Left lung (tissue), 10 donors: ENCODE data around the gene INPPL1. TPM values are rescaled to one million over a fixed set of nuclear protein-coding genes. Genes with fewer than 3 reads are reported as not detected.

ENCODE experiments used
- ATAC-seq: fragments of 200-7000 bp; cut with Tn5 transposase; one replicate; pipeline ENCODE4 v1.9.1; 2020; ENCODE audit warnings: moderate library complexity
- DNase-seq, 4 donors: peaks; one replicate each; pipeline ENCODE4 v3.0.0-alpha.2; 2013 to 2020
- H3K27ac ChIP-seq, 2 donors: fragments of 200-600 bp; sonication (generic) in 1 of 2; one replicate each; pipeline versions ENCODE4 v1.5.0 to v1.8.0; 2020 to 2021
- H3K27me3 ChIP-seq, 2 donors: fragments of 200-600 bp; sonication (generic) in 1 of 2; one replicate each; pipeline versions ENCODE4 v1.5.0 to v1.8.0; 2020 to 2021
- H3K36me3 ChIP-seq, 2 donors: fragments of 200-600 bp; sonication (generic) in 1 of 2; one replicate each; pipeline versions ENCODE4 v1.5.0 to v1.8.0; 2020 to 2021
- H3K4me1 ChIP-seq, 2 donors: fragments of 200-600 bp; one replicate each; pipeline ENCODE4 v1.8.0; 2021
- H3K4me3 ChIP-seq, 2 donors: fragments of 200-600 bp; sonication (generic) in 1 of 2; one replicate each; pipeline versions ENCODE4 v1.5.0 to v1.8.0; 2020 to 2021; ENCODE audit warnings: mild to moderate bottlenecking in 1 of 2
- H3K9me3 ChIP-seq, 2 donors: fragments of 200-600 bp; sonication (generic) in 1 of 2; one replicate each; pipeline versions ENCODE4 v1.5.0 to v1.8.0; 2020 to 2021
- intact Hi-C, 2 donors: fragments of 100-400 bp; cut with DNase I; formaldehyde crosslinking; loops; one replicate each; pipeline versions ENCODE4 v1.11.2 to v1.14.2; 2022
- polyA plus RNA-seq, 6 donors: library from polyadenylated mRNA; unstranded; fragments of 120-200 nt; gene quantifications; one replicate each; pipeline ENCODE4 v1.2.1, GENCODE V29; 2013; ENCODE audit not compliant: insufficient read length in 6 of 6
- total RNA-seq, 2 donors: library from RNA; stranded (reverse); fragmentation: NEBNext Ultra II Directional; extraction: Animal tissue kit (Norgen Biotek cat#: 25700); gene quantifications; one replicate each; pipeline ENCODE4 v1.2.1, GENCODE V29; 2021
- TF ChIP-seq, protein P1 (sequence below), 2 donors: fragments of 200-600 bp; sonication (generic) in 1 of 2; IDR thresholded peaks; one replicate each; pipeline versions ENCODE4 v1.5.0 to v1.8.0; 2021; ENCODE audit warnings: antibody characterized with exemption in 2 of 2
- donor health status: DM: no; HTN: yes; CAD: no.
- donor health status: DM: no; HTN: no; CAD: no.

Gene INPPL1
- total and polyA plus RNA-seq, 8 donors = 140 to 218 (median 165) TPM

- H3K36me3 ChIP-seq = peaks cover 0 to 52% of the 10 kb centered on the region in 2 donors
Measured at GRCh38 chr11:72238492-72239312, 14.1 kb downstream of the INPPL1 start.

DNA sequence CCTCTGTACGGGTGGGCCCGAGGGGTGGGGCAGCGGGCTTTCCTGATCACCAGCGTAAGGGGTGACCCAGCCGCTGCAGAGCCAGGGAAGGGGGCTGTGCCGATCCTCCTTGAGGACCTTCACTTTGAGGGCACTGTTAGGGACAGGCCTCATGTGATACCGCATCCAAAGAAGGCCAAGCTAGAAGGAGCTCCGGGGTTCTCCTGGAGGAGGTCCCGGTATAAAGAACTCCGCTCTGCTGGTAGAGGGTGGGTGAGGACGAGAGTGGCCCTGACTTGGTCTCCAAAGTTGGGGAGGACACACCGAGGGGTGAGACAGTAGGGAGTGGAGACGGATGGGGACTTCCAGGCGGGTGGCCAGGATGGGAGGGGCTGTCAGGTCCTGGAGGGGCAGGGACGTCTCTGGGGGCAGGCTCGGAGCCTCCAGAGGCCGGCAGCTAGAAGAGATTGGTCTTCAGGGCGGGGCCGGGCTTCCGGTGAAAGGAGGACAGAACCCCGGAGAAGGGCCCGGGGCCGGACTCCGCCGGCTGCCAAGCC lies 14.8 kb downstream of the INPPL1 start:
- peak in 3 of 4 donors; percentile 73 to 87 (median 73) for DNase-seq
- intact Hi-C loops = no loop called here
- Histone ChIP-seq H3K9me3 (no peaks in the 10 kb centered on the region), H3K27ac (no peak overlapping the region), H3K27me3 (peaks cover 42 to 57% of the 10 kb centered on the region in 2 donors), H3K36me3 (peaks cover 0 to 45% of the 10 kb centered on the region in 2 donors), H3K4me3 (peak overlapping the region; percentile 19 to 32), H3K4me1 (peaks cover 17 to 39% of the 10 kb centered on the region in 2 donors)
- TF ChIP-seq, protein P1, sequence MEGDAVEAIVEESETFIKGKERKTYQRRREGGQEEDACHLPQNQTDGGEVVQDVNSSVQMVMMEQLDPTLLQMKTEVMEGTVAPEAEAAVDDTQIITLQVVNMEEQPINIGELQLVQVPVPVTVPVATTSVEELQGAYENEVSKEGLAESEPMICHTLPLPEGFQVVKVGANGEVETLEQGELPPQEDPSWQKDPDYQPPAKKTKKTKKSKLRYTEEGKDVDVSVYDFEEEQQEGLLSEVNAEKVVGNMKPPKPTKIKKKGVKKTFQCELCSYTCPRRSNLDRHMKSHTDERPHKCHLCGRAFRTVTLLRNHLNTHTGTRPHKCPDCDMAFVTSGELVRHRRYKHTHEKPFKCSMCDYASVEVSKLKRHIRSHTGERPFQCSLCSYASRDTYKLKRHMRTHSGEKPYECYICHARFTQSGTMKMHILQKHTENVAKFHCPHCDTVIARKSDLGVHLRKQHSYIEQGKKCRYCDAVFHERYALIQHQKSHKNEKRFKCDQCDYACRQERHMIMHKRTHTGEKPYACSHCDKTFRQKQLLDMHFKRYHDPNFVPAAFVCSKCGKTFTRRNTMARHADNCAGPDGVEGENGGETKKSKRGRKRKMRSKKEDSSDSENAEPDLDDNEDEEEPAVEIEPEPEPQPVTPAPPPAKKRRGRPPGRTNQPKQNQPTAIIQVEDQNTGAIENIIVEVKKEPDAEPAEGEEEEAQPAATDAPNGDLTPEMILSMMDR (IDR thresholded peaks at IDR 0.05) = no peak
- ATAC-seq = peak; percentile 44

More at GRCh38 chr11:72238492-72239312, 14.1 kb downstream of the INPPL1 start:
- Histone ChIP-seq H3K27ac (no peak overlapping the region), H3K4me1 (peaks cover 17 to 32% of the 10 kb centered on the region in 2 donors), H3K27me3 (peaks cover 35 to 50% of the 10 kb centered on the region in 2 donors), H3K4me3 (no peak overlapping the region), H3K9me3 (no peaks in the 10 kb centered on the region)
- intact Hi-C loops = no loop called here
- TF ChIP-seq, protein P1 (IDR thresholded peaks at IDR 0.05) = peak in 1 of 2 donors; percentile 16
- ATAC-seq = no peak
- DNase-seq = no peak

DNA sequence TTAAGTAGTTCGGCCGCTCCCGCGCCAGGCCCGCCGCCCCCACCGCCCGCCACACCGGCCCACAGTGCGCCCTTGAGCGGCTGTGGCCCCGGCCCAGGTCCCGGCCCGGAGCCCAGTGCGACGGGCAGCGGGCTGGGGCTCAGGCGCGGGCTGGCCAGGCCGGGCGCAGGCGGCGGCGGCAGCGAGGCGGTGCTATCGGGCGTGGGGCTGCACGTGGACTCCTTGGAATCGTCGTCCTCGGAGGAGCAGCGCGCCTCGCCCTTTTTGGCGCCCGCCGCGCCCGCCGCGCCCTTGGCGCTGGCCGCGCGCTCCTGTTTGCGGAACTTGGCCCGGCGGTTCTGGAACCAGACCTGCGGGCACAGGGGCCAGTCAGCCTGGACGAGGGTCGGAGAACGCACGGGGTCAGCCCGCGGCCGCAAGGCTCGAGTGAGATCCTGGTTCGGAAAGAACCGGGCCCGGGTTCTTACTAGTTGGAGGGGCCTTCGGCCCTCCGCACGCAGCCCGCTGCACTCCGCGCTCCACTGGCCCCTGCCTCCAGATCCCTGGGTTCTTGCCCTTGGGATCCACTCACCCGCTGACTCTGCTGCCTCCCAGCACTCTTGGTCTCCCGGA lies 15.4 kb downstream of the INPPL1 start:
- ATAC-seq (peak; percentile 50), DNase-seq (peak in 1 of 4 donors; percentile 89)
- intact Hi-C loops = no loop called here
- peaks cover 0 to 39% of the 10 kb centered on the region in 2 donors for H3K36me3 ChIP-seq
- H3K27ac ChIP-seq = peak overlapping the region in 1 of 2 donors; percentile 8
- H3K4me3 ChIP-seq = peak overlapping the region; percentile 19 to 32
- peaks cover 48 to 63% of the 10 kb centered on the region in 2 donors for H3K27me3 ChIP-seq
- peaks cover 17 to 42% of the 10 kb centered on the region in 2 donors for H3K4me1 ChIP-seq
- no peaks in the 10 kb centered on the region for H3K9me3 ChIP-seq
- TF ChIP-seq, protein P1 (IDR thresholded peaks at IDR 0.05) = no peak

DNA sequence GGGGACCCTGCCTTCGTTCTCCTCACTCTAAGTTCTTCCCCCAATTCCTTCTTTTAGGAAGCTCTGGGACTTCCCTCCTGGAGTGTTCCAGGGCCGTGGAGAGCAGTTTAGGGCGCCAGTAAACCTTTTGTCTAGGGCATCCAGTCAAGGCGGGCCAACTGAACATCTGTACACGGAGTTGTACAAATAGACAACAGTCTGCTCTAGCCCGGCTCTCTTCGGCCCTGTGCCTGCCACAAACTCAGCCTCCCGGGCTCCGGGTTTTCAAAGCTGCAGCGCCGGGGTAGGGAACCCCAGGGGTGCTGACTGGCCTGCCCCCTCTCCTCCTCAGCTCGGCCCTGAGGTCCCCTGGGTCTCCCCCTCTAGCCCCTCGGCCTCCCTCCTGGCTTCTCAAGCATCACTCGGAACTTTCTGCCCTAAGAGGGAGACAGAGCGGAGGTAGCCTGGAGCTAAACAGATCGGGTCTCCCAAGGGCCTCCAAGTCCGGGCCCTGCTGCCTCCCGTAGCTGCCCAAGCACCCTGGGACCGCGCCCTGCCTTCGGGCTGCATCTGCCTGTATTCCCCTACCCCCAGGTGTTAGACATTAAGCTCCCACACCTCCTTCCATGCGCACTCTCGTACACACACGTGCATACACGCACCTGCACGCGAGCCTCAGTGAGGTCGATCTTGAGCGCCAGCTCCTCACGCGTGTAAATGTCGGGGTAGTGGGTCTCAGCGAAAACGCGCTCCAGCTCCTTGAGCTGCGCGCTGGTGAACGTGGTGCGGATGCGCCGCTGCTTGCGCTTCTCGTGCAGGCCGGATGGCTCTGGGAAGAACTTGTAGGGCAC lies 16.1 kb downstream of the INPPL1 start:
- no peak for DNase-seq
- no peak overlapping the region for H3K27ac ChIP-seq
- intact Hi-C loops = no loop called here
- H3K9me3 ChIP-seq = no peaks in the 10 kb centered on the region
- ATAC-seq = peak; percentile 1
- H3K4me1 ChIP-seq = peaks cover 17 to 42% of the 10 kb centered on the region in 2 donors
- TF ChIP-seq, protein P1 (IDR thresholded peaks at IDR 0.05) = no peak
- peaks cover 55 to 70% of the 10 kb centered on the region in 2 donors for H3K27me3 ChIP-seq
- H3K36me3 ChIP-seq = peaks cover 0 to 32% of the 10 kb centered on the region in 2 donors
- peak overlapping the region in 1 of 2 donors; percentile 32 for H3K4me3 ChIP-seq
